Fibroblast of the conjunctiva (primary cell): ENCODE results near the gene ZFYVE1.
"Not testable (repeated sequence)": the region's sequence is repeated elsewhere in the genome, so short reads cannot be mapped to it uniquely, and the experiment has no call there.

Experiments used
- DNase-seq: peaks from one replicate; pipeline ENCODE4 v3.0.0-alpha.2; 2010; ENCODE audit warnings: low read depth

ZFYVE1 gene

DNA sequence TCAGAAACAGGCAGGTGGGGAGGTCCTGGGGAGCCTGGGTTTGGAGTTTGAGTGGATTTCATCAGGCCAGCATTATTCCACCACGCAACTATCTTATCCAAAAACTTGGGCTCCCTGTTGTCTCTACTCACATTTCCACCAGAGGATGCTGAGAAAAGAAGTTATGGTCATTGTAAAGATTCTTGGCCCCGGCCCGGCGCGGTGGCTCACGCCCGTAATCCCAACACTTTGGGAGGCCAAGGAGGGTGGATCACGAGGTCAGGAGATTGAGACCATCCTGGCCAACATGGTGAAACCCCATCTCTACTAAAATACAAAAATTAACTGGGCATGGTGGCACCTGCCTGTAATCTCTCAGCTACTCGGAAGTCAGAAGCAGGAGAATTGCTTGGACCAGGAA is 70.2 kb downstream of the ZFYVE1 start:
- not testable (repeated sequence) for DNase-seq

DNA sequence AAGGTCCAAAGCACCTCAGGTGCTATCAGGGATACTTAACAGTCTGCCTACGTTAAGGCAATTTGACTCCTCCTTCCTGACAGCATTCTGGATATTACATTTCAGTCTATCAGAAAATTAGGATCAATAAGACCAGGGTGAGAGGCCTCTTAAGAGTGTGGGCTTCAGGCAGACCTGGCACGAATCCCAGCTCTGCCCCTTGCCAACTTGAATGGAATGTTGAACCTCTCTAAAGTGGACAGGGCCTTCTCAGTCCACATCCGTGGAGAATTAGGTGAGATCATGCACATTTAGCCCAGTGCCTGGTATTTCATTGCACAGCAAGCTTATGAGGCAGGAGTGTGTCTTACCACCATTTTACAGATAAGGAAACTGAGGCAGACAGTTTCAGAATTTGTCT is 74.7 kb downstream of the ZFYVE1 start:
- no peak for DNase-seq

DNA sequence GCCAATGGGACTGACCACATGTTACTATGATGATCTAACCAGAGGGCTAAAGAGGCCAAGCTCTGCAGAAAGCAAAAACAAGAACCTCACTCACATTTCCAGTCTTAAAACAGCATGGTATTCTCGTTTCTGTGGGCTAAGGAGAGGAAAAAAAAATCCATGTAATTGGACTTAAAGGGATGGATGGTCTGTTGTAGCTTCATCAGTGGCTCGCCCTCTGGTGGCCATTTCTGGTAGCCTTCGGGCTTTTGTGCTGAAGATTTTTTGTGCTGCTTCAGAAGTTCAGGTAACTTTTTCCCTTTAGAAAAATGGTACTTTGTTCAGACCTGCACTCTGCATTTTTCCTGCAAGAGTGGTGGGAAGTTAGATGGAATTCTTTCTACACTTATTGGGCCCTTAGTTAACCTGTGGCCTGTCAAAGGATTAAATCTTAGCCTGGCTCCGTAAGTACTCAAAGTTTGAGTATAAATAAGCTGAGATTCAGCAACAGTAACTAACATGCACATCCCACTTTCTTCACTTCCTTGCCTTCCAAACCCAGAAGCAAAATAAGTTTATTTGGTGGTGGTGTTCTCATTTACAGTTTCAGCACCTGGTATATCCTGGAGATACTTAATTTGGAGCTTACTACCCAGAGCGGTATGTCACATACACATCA is 78.3 kb downstream of the ZFYVE1 start:
- peak; percentile 28 for DNase-seq

DNA sequence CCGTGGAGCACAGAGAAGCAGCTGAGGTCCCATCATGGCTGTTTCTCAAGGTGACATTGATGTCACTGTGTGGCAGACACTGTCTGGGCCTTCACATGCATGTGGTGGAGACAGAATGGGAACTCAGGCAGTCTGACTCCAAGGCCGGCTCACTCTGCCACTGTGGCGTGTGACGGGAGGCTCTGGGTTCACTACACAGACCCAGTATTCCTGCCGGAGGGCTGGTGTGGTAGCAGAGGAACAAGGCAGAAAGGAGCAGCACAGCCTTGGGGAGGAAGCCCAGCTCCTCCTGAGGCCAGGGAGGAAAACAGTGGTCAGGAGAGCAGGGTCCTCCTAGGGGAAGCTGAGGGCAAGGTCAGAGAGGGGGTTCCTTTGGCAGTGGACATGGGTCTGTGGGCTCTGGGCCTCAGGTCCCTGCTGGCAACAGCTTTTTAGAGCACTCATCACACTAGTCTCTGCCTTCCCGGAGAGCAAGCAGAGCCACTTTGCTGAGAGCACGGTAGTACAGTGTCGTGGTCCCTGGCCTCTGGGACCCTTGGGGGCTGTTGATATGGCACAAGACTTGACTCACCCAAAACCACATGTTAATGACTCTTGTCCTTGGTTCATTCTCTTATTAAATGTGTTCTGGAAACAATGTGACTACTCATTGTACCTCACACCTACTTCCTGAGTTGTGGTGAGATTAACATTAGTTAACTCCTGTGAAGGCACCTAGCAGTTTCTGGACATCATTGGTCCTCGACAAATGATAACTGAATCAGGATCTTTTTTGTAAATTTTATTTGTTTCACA is 79.3 kb downstream of the ZFYVE1 start:
- no peak for DNase-seq

DNA sequence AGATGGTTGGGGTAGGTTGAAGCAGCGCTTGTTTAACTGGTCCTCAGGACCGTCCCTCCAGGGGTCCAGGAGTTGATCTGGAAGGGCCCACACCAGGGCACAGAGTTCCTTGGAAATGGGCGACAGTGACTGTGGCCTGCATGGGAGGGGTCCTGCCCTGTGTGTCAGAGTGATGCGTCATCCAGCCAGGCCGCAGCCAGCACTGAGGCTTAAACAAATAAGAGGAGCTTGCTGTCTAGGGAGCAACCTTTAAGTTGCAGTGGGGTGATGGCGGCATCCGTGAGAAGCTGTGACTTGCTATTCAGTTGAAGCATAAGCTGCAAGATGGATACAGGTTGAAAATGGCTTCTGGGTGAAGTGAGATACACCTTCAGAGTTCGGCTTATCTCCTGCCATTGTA is 80.4 kb downstream of the ZFYVE1 start:
- no peak for DNase-seq

DNA sequence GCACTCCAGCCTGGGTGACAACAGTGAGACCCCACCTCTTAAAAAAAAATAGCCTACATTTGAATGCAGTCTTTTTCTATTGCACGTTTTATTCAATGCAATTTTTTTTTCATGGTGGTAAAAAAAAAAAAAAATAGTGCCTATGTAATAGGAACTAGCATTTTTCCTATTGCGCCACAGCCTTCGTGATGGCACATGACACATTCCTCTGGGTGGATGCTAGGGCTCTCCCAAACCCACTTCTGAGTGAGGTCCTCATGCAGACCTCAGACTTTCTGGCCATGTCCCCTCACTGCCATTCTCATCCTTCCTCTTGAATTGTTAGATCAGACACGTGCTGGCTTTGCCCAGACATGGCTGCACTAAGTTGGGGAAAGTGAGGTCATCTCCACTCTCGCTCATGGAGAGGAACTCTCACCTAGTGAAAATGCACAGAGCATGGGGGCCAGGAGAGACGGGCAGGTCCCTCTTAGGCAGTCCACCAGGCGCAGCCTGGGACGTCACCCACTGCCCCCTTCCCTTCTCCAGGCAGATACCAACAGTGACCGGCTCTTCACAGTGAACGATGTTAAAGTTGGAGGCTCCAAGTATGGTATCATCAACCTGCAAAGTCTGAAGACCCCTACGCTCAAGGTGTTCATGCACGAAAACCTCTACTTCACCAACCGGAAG is 81.4 kb downstream of the ZFYVE1 start:
- DNase-seq = no peak

DNA sequence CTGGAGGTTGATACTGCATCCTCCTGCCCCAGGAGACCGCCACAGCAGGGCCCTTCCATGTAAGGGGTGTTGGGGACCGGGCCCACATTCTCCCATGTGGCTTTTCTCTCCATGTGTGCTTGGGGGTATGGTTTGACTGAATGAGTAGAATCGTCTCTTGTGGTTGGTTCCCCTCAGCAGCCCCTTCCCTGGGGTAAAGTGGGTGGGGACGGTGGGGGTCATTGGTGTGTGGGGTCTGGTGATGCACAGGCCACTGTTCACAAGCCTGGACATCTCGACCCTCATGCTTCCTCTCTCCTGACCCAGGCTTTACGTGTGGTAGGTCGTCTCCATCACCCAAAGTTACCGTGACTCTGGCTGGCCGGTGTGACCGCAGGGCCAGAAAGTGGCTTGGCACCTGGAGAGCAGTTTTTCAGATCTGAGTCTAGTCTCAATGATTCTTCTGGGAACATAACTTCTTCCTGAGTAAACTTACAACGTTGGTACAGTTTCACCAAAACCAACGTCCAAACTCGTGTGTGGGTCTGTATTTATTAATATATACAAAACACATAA is 83.0 kb downstream of the ZFYVE1 start:
- DNase-seq = no peak

DNA sequence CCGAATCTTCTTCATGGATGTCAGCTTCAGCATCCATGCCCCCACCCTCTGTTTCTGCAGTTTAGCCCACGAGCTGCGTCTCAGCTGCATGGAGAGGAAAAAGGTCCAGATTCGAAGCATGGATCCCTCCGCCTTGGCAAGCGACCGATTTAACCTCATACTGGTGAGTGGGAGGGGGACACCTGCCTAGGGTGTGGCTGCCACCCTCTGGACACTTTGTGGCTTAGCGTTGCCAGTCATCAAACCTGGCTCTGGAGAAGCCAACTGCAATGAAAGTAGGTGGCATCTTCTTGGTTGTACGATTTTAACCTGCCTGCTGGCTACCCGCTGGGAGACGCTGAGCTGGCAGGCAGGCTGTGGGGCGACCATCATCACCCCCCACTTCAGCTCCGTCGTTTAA is 84.0 kb downstream of the ZFYVE1 start:
- no peak for DNase-seq

DNA sequence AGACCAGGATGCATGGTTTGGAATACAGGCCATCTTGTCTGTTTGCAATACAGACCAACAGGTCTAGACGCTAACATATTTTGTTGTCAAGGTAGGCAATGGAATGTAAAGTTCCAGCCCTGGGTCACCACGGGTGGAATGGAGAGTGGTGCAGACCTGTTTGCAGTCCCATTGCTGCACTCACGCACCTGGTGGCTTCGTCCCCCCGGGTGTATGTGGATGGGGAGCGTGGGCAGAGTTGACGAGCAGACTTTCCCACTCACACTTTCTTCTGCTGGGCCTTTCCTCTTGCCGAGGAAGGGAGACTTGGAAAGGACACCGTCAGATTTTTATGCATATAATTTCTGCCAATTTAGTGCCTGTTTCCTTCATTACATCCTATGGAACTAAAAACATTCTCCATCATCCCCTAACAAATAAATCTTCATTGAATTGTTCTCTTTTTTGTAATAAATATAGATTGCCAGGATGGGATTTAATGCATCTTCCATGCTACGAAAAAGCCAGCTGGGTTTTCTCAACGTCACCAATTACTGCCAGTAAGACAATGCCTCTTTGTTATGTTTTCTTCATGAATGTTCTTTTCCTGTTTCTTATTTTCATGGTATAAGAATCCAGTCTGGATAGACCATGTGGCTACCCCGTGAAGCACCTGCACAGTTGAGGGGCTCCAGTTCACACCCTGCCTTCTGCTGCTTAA is 85.5 kb downstream of the ZFYVE1 start:
- no peak for DNase-seq

DNA sequence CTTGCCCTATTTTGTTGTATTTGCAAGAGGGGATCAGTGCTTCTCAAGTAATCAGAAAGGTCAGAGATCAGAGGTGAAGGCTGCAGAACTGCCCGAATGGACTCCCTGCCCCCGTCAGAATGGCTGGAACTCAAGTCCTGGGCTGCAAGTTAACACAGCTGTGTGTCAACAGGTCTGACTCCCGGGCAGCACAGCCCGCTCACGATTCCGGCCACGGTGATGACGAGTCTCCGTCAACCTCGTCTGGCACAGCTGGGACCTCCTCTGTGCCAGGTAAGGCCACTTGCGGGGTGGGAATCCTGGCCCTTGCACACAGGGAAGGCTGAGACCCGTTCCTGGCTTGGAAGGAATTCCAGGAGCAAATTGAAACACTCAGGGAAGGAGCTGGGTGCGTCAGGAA is 87.3 kb downstream of the ZFYVE1 start:
- no peak for DNase-seq

DNA sequence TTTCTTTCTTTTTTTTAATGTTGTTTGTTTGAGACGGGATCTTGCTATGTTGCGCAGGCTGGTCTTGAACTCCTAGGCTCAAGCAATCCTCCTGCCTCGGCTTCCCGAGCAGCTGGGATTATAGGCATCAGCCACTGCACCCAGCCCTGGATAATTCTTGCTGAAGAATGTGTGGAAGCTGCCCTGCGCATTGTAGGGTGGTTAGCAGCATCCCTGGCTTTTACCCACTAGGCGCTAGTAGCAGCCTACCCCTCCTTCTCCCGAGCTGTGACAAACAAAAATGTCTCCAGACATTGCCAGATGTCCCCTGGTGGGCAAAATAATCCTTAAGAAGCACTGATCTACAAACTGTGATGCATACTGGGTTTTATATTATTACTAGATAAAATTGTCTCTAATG is 94.0 kb downstream of the ZFYVE1 start:
- DNase-seq = no peak

DNA sequence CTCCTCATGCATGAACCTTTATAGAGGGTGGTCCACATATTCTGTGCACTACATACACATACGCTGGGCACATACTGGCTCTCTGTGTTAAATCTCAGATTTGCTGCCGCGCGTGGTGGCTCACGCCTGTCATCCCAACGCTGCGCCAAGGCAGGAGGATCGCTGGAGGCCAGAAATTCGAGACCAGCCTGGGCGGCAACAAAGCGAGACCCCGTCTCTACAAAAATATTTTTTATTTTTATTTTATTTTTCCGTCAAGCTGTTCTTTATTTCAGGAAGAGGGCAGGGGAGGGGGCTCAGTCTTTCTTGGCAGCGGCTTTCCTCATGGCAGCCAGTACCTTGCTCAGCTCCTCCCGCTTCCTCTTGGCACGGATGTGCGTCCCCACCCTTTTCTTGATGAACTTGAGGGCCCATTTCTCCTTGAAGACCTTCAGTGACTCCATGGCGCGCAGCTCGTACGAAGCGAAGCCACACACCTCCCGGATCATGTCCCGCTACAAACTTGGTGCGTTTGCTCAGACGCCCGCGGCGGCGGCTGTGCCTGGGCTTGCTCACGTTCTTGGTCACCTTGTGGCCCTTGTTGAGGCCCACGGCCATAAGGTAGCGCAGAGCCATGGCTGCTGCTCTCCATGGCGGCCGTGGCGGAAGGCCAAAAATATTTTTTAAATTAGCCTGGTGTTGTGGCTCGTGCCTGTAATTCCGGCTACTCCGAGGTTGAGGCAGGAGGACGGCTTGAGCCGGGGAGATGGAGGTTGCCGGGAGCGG is 97.4 kb downstream of the ZFYVE1 start:
- DNase-seq = no peak

DNA sequence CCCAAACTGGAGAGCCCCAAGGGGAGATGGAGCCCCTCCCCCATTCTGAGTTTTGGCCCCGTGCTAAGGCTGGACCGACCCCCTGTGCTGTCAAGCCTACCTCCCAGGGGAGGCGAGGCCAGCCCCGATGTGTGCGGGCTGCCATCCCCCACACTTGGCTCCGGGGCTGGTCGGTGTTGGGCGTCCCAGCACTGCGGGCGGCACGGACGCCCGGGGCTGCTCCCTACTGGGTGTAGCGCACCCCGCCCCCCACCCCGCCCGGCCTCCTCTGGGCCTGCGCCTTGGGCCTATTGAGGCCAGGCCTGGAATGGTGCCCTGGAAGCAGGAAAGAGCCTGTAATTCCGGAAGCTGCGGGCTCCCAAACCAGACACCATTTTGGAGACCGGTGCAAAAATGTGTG is 98.0 kb downstream of the ZFYVE1 start:
- no peak for DNase-seq

DNA sequence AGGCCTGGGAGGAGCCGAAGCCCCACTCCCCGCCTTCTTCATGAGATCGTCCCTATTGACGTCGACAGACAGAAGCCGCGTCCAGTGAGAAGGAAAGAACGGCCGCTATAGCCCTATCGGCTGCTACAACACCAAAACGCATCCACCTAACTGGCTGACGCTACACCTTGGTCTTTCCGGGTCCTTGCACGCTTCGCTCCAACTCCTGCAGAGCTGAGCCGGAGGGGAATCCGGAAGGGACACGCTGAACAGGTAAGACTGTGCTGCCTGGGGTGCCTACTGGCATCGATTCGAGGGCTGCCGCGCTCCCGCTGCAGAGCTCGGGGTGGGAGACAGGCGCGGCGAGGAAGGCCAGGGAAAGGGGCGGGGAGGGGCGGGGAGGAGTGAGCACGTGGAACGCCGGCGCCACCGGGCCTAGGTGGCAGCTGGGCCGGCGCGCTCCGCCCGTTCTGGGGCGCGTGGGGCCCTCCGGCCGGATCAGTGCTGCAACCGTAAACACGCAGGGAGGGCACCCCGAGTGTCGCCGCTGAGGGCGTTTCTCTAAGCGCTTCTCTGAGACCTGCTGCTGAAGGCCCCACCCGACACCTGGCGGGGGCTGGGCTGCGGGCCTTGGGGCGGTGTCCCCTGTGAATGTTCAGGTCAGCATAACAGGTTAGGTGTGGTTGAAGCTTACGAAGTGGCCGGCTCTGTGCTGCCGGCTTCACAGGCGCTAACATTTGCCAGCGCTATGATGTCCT is 100.4 kb downstream of the ZFYVE1 start, which contains the start of gene DCAF4:
Gene DCAF4, plus strand, starts transcription at position 173 of the 737 bp plus-strand sequence. CDS start 11,515 bp downstream, outside the sequence.
- peak; percentile 95 for DNase-seq

DNA sequence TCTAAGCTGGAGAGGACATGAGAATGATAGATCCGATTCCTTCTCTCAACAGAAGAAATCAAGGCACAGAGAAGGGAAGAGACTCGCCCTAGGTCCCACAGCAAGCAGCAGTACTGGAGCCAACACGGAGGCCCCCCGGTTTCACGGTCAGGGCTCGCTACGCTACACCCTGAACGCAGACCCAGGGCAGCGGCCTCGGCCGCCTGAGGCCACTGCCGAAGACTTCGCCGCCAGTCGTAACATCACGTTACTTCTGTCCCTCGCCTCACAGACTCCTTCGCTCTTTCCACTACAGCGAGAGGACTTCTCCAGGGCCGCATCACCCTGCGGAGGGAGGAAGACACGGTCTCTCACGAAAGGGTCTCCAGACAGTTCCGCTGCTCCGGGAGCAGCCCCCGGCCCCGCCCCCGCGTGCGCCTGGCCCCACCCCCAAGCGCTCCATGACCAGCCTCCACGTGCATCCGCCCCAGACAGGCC is 101.1 kb downstream of the ZFYVE1 start:
- DNase-seq = no peak

DNA sequence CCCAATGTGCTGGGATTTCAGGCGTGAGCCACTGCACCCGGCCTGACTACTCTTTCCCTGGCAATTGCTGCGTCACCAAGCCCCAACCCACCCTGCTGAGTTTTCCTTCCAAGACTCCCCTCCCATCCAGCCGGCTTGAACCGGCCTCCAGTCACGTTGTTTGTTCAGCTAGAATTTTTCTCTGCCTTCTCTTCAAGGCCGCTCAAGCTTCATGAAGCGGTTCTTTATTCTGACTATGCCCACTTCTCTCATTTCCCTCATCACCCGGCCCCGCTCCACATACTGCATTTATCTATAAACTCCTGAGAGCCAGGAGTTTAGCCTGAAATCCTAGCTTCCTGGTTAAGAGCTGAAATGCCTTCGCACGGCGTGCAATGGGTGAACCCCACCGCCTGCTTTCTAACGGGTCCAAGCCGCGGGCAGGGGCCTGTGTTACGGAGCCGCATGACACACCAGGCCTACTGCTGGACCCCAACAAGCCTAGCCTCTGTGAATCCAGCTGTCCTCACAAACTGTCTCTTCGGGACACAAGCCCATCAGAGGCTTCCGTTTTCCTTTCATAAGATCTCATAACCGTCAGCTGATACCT is 101.6 kb downstream of the ZFYVE1 start:
- DNase-seq = no peak

DNA sequence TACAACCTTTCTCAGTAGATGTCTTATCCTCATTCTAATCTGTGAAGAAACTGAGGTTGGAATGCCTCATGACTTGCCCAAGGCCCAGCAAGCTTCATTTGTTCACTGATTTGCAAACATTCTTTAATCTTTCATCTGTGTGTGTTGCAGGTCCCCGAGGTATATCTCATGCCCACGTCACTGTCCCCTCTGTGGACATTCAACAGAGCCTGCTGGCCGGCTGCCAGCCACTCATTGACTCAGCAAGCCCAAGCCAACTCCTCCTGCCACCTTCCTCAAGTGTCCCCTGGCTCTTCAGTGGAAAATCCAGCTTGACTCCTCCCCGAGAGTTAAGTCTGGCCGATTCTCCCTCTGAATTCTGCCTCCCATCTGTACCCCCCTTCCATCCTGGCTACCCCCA is 102.6 kb downstream of the ZFYVE1 start:
- no peak for DNase-seq

DNA sequence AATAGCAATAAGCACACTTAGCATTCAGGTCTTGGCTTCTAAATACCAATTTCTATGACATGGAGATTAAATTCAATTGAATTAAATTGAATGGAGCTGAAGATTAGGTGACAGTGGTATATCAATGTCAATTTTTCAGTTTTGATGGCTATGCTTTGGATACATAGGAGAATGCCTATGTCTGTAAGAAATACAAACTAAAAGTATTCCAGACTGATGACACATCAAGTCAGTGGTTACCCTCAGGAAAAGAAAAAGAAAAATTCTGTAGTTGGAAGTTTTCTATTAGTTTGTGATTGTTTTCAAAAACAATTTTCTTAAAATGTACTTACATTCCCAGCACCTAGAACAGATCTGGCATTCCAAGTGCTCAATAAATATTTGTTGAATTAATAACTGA is 105.5 kb downstream of the ZFYVE1 start:
- no peak for DNase-seq

DNA sequence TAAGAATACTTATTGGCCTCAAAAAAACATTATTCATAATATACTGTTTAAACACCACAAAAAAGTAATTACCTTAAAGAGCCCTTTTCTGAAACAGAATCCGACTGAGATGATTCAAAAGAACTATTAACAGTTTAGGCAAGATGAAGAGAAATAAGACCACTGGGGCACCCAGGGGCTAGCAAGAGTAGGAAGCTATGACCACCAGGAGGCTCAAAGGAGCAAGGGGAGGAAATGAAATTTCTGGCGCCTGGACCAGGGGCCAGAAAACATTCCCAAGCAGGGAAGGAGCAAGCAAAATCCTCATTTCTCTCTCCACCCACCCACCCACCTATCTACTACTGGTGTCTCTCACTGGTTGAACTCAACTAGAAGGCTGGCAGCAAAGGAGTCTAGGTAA is 106.9 kb downstream of the ZFYVE1 start:
- no peak for DNase-seq
